ENCODE measurements around the gene NUP93. TPM values are rescaled to one million over a fixed set of nuclear protein-coding genes. Genes with fewer than 3 reads are reported as not detected.

NUP93 gene
- total RNA-seq, 1 donor from 2014 or later = 81.7 TPM

DNA sequence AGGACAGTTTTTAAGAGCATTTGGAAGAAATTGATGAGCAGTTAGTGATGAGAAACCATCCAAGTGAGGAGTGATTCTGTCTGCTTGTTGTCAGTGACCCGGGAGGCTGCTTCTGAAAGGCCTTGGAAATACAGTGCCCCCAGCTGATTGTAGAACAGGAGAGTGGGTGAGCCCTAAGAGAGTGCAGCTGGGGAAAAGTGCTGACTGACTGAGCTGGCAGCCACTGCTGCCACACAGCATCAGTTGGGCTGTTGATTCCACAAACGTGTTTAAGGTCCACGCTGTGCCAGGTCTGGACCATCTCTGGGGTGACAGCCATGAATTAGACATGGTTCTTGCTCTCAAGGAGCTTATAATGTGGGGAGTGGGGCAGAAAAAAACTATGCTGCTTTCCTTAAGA is 18.9 kb downstream of the NUP93 start:
- no peak overlapping the region for H3K4me3 Mint-ChIP-seq (ENCODE audit: unreplicated experiment)
- H3K4me1 Mint-ChIP-seq (ENCODE audit: unreplicated experiment) = peaks cover 70% of the 10 kb centered on the region
- no peaks in the 10 kb centered on the region for H3K27me3 Mint-ChIP-seq (ENCODE audit: unreplicated experiment)
- H3K36me3 Mint-ChIP-seq (ENCODE audit: unreplicated experiment) = peaks cover 10% of the 10 kb centered on the region
- peak overlapping the region; percentile 69 for H3K27ac Mint-ChIP-seq (ENCODE audit: unreplicated experiment)
- TF ChIP-seq, protein P1, sequence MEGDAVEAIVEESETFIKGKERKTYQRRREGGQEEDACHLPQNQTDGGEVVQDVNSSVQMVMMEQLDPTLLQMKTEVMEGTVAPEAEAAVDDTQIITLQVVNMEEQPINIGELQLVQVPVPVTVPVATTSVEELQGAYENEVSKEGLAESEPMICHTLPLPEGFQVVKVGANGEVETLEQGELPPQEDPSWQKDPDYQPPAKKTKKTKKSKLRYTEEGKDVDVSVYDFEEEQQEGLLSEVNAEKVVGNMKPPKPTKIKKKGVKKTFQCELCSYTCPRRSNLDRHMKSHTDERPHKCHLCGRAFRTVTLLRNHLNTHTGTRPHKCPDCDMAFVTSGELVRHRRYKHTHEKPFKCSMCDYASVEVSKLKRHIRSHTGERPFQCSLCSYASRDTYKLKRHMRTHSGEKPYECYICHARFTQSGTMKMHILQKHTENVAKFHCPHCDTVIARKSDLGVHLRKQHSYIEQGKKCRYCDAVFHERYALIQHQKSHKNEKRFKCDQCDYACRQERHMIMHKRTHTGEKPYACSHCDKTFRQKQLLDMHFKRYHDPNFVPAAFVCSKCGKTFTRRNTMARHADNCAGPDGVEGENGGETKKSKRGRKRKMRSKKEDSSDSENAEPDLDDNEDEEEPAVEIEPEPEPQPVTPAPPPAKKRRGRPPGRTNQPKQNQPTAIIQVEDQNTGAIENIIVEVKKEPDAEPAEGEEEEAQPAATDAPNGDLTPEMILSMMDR (IDR thresholded peaks at IDR 0.05) = no peak
- no peaks in the 10 kb centered on the region for H3K9me3 Mint-ChIP-seq (ENCODE audit: unreplicated experiment)
- no peak for DNase-seq (ENCODE audit: extremely low spot score, unreplicated experiment)

DNA sequence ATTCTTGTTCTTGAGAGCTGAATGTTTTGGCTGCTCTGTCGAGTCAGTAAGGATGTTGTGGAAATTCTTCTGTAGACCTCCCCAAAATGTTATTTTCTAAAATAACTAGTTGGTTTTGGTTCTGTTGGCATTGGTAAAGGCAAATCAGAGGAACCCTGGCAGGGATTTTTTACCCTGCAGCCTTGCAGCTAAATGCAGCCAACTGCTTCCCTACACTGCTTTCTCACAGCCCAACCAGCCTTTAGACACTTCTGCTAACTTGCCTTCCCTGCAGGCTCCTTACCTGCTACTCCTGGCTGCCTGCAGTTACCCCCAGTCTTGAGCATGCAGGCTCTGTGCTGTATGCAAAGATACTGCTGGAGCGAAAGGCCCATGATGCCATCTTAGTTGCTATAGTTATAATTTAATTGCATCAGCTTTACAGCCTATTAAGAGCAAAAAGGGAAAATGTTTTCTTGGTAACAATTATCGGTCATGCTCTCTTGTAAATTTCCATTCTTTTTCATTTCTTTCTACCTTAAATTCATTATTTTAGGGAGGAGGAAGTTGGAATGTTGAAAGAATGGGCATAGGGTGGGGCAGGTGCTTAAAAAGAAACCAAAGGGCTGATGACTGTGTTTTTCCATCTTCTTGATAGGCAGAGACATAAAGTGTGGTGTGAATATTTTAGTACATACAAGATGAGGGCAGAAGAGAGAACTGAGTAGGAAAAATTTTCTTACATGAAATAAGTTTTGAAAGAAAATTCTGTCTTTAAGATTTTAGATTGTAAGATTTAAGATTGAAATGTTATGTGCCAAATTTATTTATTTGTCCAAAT is 20.0 kb downstream of the NUP93 start:
- Mint-ChIP-seq H3K27me3 (ENCODE audit: unreplicated experiment) (no peaks in the 10 kb centered on the region), H3K4me1 (ENCODE audit: unreplicated experiment) (peaks cover 62% of the 10 kb centered on the region), H3K9me3 (ENCODE audit: unreplicated experiment) (peaks cover under 1% of the 10 kb centered on the region), H3K27ac (ENCODE audit: unreplicated experiment) (peak overlapping the region; percentile 69), H3K4me3 (ENCODE audit: unreplicated experiment) (no peak overlapping the region), H3K36me3 (ENCODE audit: unreplicated experiment) (peaks cover 10% of the 10 kb centered on the region)
- TF ChIP-seq, protein P1 (IDR thresholded peaks at IDR 0.05) = no peak
- DNase-seq (ENCODE audit: extremely low spot score, unreplicated experiment) = no peak

DNA sequence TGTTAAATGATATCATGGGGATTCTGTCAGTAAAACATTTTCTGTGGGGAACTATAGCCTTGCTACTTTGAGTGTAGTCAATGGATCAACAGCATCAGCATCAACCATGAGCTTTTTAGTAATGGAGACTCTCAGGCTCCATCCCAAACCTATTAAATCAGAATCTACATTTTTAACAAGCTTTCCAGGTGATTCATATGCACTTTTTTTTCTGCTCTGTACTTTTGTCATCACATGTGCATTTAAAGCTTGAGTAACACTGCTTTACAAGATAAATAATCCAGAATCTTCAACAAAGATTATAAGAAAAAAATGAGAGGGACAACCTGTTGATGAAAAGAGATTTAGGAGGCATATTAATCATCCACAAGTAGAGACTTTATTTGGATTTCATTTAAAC is 23.5 kb downstream of the NUP93 start:
- no peak overlapping the region for H3K27ac Mint-ChIP-seq (ENCODE audit: unreplicated experiment)

DNA sequence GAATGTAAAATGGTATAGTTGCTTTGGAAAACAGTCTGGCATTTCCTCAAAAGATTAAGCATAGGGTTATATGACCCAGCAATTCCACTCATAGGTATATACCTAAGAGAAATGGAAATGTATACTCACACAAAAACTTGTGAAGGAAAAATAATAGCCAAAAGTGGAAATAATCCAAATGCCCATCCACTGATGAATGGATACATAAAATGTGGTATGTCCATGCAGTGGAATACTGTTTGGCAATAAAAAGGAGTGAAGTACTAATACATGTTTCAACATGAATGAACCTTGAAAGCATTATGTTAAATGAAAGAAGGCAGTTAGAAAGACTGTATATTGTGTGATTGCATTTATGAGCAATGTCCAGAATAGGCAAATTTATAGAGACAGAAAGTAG is 25.1 kb downstream of the NUP93 start:
- no peaks in the 10 kb centered on the region for H3K27me3 Mint-ChIP-seq (ENCODE audit: unreplicated experiment)
- no peak for DNase-seq (ENCODE audit: extremely low spot score, unreplicated experiment)
- no peak overlapping the region for H3K27ac Mint-ChIP-seq (ENCODE audit: unreplicated experiment)
- no peak overlapping the region for H3K4me3 Mint-ChIP-seq (ENCODE audit: unreplicated experiment)
- H3K4me1 Mint-ChIP-seq (ENCODE audit: unreplicated experiment) = peaks cover 14% of the 10 kb centered on the region
- peaks cover 5% of the 10 kb centered on the region for H3K9me3 Mint-ChIP-seq (ENCODE audit: unreplicated experiment)
- H3K36me3 Mint-ChIP-seq (ENCODE audit: unreplicated experiment) = peaks cover 18% of the 10 kb centered on the region
- TF ChIP-seq, protein P1 (IDR thresholded peaks at IDR 0.05) = no peak

More for the DNA sequence above, 23.5 kb downstream of the NUP93 start:
- TF ChIP-seq, protein P1 (IDR thresholded peaks at IDR 0.05) = no peak
- Mint-ChIP-seq H3K36me3 (ENCODE audit: unreplicated experiment) (peaks cover 8% of the 10 kb centered on the region), H3K4me3 (ENCODE audit: unreplicated experiment) (no peak overlapping the region), H3K27me3 (ENCODE audit: unreplicated experiment) (no peaks in the 10 kb centered on the region), H3K4me1 (ENCODE audit: unreplicated experiment) (peaks cover 29% of the 10 kb centered on the region), H3K9me3 (ENCODE audit: unreplicated experiment) (peaks cover 5% of the 10 kb centered on the region)
- DNase-seq (ENCODE audit: extremely low spot score, unreplicated experiment) = no peak

DNA sequence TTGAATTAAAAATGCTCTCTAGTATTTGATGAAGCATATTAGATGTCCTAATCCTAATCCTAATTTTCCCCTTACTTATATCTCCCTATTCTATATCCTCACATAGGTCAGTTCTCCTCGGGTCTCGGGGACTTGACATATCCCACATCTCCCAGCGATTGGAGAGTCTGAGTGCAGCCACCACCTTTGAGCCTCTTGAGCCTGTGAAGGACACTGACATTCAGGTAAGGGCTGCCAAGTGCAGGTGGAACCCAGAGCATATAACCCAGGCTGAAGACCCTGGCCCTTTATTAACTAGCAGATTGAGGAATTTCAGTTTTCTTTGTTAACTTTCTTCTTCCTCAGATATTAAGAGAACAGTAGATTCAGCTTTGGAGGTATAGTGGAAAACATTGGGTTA is 28.5 kb downstream of the NUP93 start:
- TF ChIP-seq, protein P1 (IDR thresholded peaks at IDR 0.05) = no peak
- H3K27ac Mint-ChIP-seq (ENCODE audit: unreplicated experiment) = no peak overlapping the region
- no peaks in the 10 kb centered on the region for H3K27me3 Mint-ChIP-seq (ENCODE audit: unreplicated experiment)

More for the DNA sequence above, 28.5 kb downstream of the NUP93 start:
- H3K9me3 Mint-ChIP-seq (ENCODE audit: unreplicated experiment) = peaks cover 5% of the 10 kb centered on the region
- H3K36me3 Mint-ChIP-seq (ENCODE audit: unreplicated experiment) = peaks cover 23% of the 10 kb centered on the region
- peaks cover 3% of the 10 kb centered on the region for H3K4me1 Mint-ChIP-seq (ENCODE audit: unreplicated experiment)
- no peak for DNase-seq (ENCODE audit: extremely low spot score, unreplicated experiment)
- no peak overlapping the region for H3K4me3 Mint-ChIP-seq (ENCODE audit: unreplicated experiment)
